Loucy (cell line): ENCODE data around the gene CACNB3.

Experiments used
- EZH2phosphoT487 ChIP-seq: fragments of 200-600 bp; IDR thresholded peaks from 2 replicates; pipeline ENCODE4 v1.6.1; 2018; ENCODE audit warnings: antibody characterized with exemption, mild to moderate bottlenecking, moderate library complexity, borderline replicate concordance
- TF ChIP-seq, protein P1 (sequence below): fragments of 200-600 bp; sonication (generic); conservative IDR thresholded peaks from 2 replicates; pipeline ENCODE4 v1.5.1; 2014; ENCODE audit warnings: mild to moderate bottlenecking, antibody characterized with exemption, low read length

DNA sequence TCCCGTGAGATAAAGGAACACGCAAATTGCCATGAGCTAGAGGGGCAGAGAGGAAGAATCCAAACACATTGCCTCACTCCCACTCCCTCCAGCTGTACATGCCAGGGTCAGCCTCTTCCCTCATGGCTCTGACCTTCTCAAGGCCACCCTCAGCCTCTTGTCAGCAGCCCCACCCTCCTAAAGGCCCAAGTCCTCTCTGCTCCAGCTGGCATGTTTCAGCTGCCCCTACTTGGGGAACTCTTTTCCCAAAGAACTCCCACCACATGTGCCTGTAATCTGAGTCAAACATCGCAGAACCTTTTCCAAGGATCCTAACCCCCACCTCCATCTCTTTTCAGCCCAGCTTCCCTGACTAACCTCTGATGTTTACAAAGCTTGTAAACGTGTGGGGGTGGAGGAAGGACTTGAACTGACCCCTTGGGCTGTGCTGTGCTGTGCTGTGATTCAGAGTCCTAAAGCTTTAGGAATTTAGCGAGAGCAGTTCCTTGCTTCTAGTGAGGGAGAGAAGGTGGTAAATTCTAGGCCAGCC, 7.3 kb upstream of the CACNB3 start:
- TF ChIP-seq, protein P1, sequence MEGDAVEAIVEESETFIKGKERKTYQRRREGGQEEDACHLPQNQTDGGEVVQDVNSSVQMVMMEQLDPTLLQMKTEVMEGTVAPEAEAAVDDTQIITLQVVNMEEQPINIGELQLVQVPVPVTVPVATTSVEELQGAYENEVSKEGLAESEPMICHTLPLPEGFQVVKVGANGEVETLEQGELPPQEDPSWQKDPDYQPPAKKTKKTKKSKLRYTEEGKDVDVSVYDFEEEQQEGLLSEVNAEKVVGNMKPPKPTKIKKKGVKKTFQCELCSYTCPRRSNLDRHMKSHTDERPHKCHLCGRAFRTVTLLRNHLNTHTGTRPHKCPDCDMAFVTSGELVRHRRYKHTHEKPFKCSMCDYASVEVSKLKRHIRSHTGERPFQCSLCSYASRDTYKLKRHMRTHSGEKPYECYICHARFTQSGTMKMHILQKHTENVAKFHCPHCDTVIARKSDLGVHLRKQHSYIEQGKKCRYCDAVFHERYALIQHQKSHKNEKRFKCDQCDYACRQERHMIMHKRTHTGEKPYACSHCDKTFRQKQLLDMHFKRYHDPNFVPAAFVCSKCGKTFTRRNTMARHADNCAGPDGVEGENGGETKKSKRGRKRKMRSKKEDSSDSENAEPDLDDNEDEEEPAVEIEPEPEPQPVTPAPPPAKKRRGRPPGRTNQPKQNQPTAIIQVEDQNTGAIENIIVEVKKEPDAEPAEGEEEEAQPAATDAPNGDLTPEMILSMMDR = no peak
- TF ChIP-seq EZH2phosphoT487 = no peak
